MM.1S (cell line): ENCODE results near the gene P4HA3.

Experiments
- DNase-seq: peaks from one replicate; pipeline ENCODE4 v3.0.0-alpha.2; 2015
- H2AFZ ChIP-seq: fragments of 300-600 bp; sonication (generic); 2 replicates; pipeline ENCODE4 v1.6.0; 2016; ENCODE audit warnings: antibody characterized with exemption, low read length
- H3F3A ChIP-seq: fragments of 300-600 bp; sonication (generic); 2 replicates; pipeline ENCODE4 v1.6.1; 2016; ENCODE audit warnings: mild to moderate bottlenecking, antibody characterized with exemption, low read length, moderate library complexity, mixed read lengths; ENCODE audit not compliant: insufficient read depth
- H3K27ac ChIP-seq: fragments of 300-600 bp; sonication (generic); 2 replicates; pipeline ENCODE4 v1.5.1; 2016; ENCODE audit warnings: mild to moderate bottlenecking, low read length
- H3K27me3 ChIP-seq: fragments of 300-600 bp; sonication (generic); replicated peaks from 2 replicates; pipeline ENCODE4 v1.6.0; 2016; ENCODE audit warnings: low read length; ENCODE audit not compliant: insufficient read depth
- H3K36me3 ChIP-seq: fragments of 300-600 bp; sonication (generic); replicated peaks from 2 replicates; pipeline ENCODE4 v1.6.1; 2016; ENCODE audit warnings: mild to moderate bottlenecking, low read length, mixed read lengths; ENCODE audit not compliant: insufficient read depth
- H3K4me1 ChIP-seq: fragments of 300-600 bp; sonication (generic); 2 replicates; pipeline ENCODE4 v1.6.1; 2016; ENCODE audit warnings: low read length, mixed read lengths
- H3K4me2 ChIP-seq: fragments of 300-600 bp; sonication (generic); 2 replicates; pipeline ENCODE4 v1.6.0; 2016; ENCODE audit warnings: low read depth, low read length
- H3K4me3 ChIP-seq: fragments of 300-600 bp; sonication (generic); 2 replicates; pipeline ENCODE4 v1.5.1; 2016; ENCODE audit warnings: low read length, mixed read lengths
- H3K79me2 ChIP-seq: fragments of 300-600 bp; sonication (generic); 2 replicates; pipeline ENCODE4 v1.6.1; 2016; ENCODE audit warnings: mixed run types, low read length, mixed read lengths
- H3K9ac ChIP-seq: fragments of 300-600 bp; sonication (generic); 2 replicates; pipeline ENCODE4 v1.6.1; 2016; ENCODE audit warnings: low read length, mixed read lengths
- H3K9me2 ChIP-seq: fragments of 300-600 bp; sonication (generic); replicated peaks from 2 replicates; pipeline ENCODE4 v1.6.1; 2016; ENCODE audit warnings: mild to moderate bottlenecking, low read length, mixed read lengths; ENCODE audit not compliant: insufficient read depth
- H3K9me3 ChIP-seq: fragments of 300-600 bp; sonication (generic); replicated peaks from 2 replicates; pipeline ENCODE4 v1.6.1; 2016; ENCODE audit warnings: mild to moderate bottlenecking, low read length, mixed read lengths; ENCODE audit not compliant: insufficient read depth
- H4K20me1 ChIP-seq: fragments of 300-600 bp; sonication (generic); 2 replicates; pipeline ENCODE4 v1.6.1; 2016; ENCODE audit warnings: mild to moderate bottlenecking, low read length, moderate library complexity, mixed read lengths; ENCODE audit not compliant: insufficient read depth
- CTCF ChIP-seq: fragments of 300-600 bp; sonication (generic); IDR thresholded peaks from 2 replicates; pipeline ENCODE4 v1.5.1; 2016; ENCODE audit warnings: antibody characterized with exemption, low read length, mixed read lengths
- EZH2 ChIP-seq: fragments of 300-600 bp; sonication (generic); optimal IDR thresholded peaks from 2 replicates; pipeline ENCODE3; 2017; ENCODE audit warnings: low read depth, mild to moderate bottlenecking, antibody characterized with exemption, low read length, mixed read lengths
- EZH2phosphoT487 ChIP-seq: fragments of 300-600 bp; sonication (generic); IDR thresholded peaks from 2 replicates; pipeline ENCODE4 v1.6.1; 2018; ENCODE audit warnings: antibody characterized with exemption, low read length

P4HA3 gene

GRCh38 chr11:74265256-74265655, 46.2 kb downstream of the P4HA3 start:
- Histone ChIP-seq H3K9ac (no peak overlapping the region), H2AFZ (no peak overlapping the region), H3K4me3 (no peak overlapping the region), H3F3A (no peaks in the 10 kb centered on the region), H3K4me1 (no peaks in the 10 kb centered on the region), H3K79me2 (no peaks in the 10 kb centered on the region), H3K9me3 (no peaks in the 10 kb centered on the region), H4K20me1 (no peaks in the 10 kb centered on the region), H3K27ac (no peak overlapping the region), H3K27me3 (no peaks in the 10 kb centered on the region), H3K36me3 (no peaks in the 10 kb centered on the region), H3K9me2 (no peaks in the 10 kb centered on the region), H3K4me2 (no peak overlapping the region)
- no peak for DNase-seq
- TF ChIP-seq EZH2phosphoT487 (no peak), CTCF (no peak), EZH2 (no peak)

GRCh38 chr11:74262725-74263124, 48.7 kb downstream of the P4HA3 start:
- H3K4me1 ChIP-seq: no peaks in the 10 kb centered on the region
- no peak overlapping the region for H3K27ac ChIP-seq

GRCh38 chr11:74257959-74258553, 53.4 kb downstream of the P4HA3 start:
- no peaks in the 10 kb centered on the region for H4K20me1 ChIP-seq
- no peaks in the 10 kb centered on the region for H3K9me3 ChIP-seq
- TF ChIP-seq CTCF (no peak), EZH2phosphoT487 (no peak), EZH2 (no peak)
- H3K9ac ChIP-seq: no peak overlapping the region
- no peaks in the 10 kb centered on the region for H3K27me3 ChIP-seq
- no peaks in the 10 kb centered on the region for H3K9me2 ChIP-seq
- H3F3A ChIP-seq: no peaks in the 10 kb centered on the region
- no peak overlapping the region for H3K27ac ChIP-seq
- H2AFZ ChIP-seq: no peak overlapping the region
- no peaks in the 10 kb centered on the region for H3K4me1 ChIP-seq
- no peak overlapping the region for H3K4me2 ChIP-seq
- DNase-seq: no peak
- no peak overlapping the region for H3K4me3 ChIP-seq
- H3K36me3 ChIP-seq: no peaks in the 10 kb centered on the region
- no peaks in the 10 kb centered on the region for H3K79me2 ChIP-seq

More at GRCh38 chr11:74262725-74263124, 48.7 kb downstream of the P4HA3 start:
- H3F3A ChIP-seq: no peaks in the 10 kb centered on the region
- no peaks in the 10 kb centered on the region for H3K9me3 ChIP-seq
- H3K79me2 ChIP-seq: no peaks in the 10 kb centered on the region
- H3K9me2 ChIP-seq: no peaks in the 10 kb centered on the region
- no peak for TF ChIP-seq CTCF
- TF ChIP-seq EZH2: no peak
- TF ChIP-seq EZH2phosphoT487: no peak
- no peak overlapping the region for H2AFZ ChIP-seq
- DNase-seq: no peak
- no peaks in the 10 kb centered on the region for H3K27me3 ChIP-seq
- no peaks in the 10 kb centered on the region for H4K20me1 ChIP-seq
- no peak overlapping the region for H3K4me3 ChIP-seq
- H3K36me3 ChIP-seq: no peaks in the 10 kb centered on the region
- no peak overlapping the region for H3K9ac ChIP-seq
- H3K4me2 ChIP-seq: no peak overlapping the region
